ENCODE data around the gene CCDC32. TPM values are rescaled to one million over a fixed set of nuclear protein-coding genes. Genes with fewer than 3 reads are reported as not detected.

Gene CCDC32
- total and polyA plus RNA-seq, 2 of the 13 experiments (the other 11 are each of a cell fraction or from before 2014, with no cell fraction given): 10.8 to 23.2 TPM

GRCh38 chr15:40594429-40594836 lies 29.6 kb upstream of the CCDC32 start (continued):
- TF ChIP-seq ZGPAT (CRISPR knock-in tag; IDR thresholded peaks at IDR 0.05): no peak
- TF ChIP-seq GABPA (IDR thresholded peaks at IDR 0.05; ENCODE audit: low read depth, low read length): no peak
- no peak for TF ChIP-seq GABPA (CRISPR knock-in tag; IDR thresholded peaks at IDR 0.05; ENCODE audit: low read depth)
- no peak for TF ChIP-seq ZBTB42 (CRISPR knock-in tag; IDR thresholded peaks at IDR 0.05)
- peak; percentile 40; the same call in 1 of the 2 replicates for TF ChIP-seq ZNF891 (CRISPR knock-in tag; IDR thresholded peaks at IDR 0.05)
- TF ChIP-seq FOXA3 (CRISPR knock-in tag; IDR thresholded peaks at IDR 0.05): no peak
- no peak for TF ChIP-seq NR1H2 (CRISPR knock-in tag; IDR thresholded peaks at IDR 0.05; ENCODE audit: borderline replicate concordance, low read depth)
- TF ChIP-seq ZNF484 (CRISPR knock-in tag; IDR thresholded peaks at IDR 0.05; ENCODE audit: borderline replicate concordance, low read depth): no peak
- TF ChIP-seq RNF2 (conservative IDR thresholded peaks at IDR 0.05; ENCODE audit: low read depth): no peak
- no peak for TF ChIP-seq BCL6 (CRISPR knock-in tag; IDR thresholded peaks at IDR 0.05)
- no peak for TF ChIP-seq HMG20B (CRISPR knock-in tag; conservative IDR thresholded peaks at IDR 0.05)
- no peak for TF ChIP-seq ZNF224 (CRISPR knock-in tag; IDR thresholded peaks at IDR 0.05)
- no peak for TF ChIP-seq CREBL2 (CRISPR knock-in tag; IDR thresholded peaks at IDR 0.05; ENCODE audit: borderline replicate concordance)
- no peak for TF ChIP-seq MXD4 (CRISPR knock-in tag; IDR thresholded peaks at IDR 0.05)
- TF ChIP-seq SAFB2 (CRISPR knock-in tag; IDR thresholded peaks at IDR 0.05; ENCODE audit: borderline replicate concordance, low read depth): no peak
- no peak for TF ChIP-seq CEBPB (IDR thresholded peaks at IDR 0.05; ENCODE audit: borderline replicate concordance, low read depth, low read length)
- peak; percentile 8; the same call in 1 of the 2 replicates for TF ChIP-seq SAP130 (CRISPR knock-in tag; IDR thresholded peaks at IDR 0.05; ENCODE audit: low read depth)
- TF ChIP-seq MLLT10 (CRISPR knock-in tag; IDR thresholded peaks at IDR 0.05): no peak
- TF ChIP-seq STAT5B (CRISPR knock-in tag; IDR thresholded peaks at IDR 0.05): no peak
- TF ChIP-seq NBN (conservative IDR thresholded peaks at IDR 0.05): no peak
- TF ChIP-seq KAT2B (IDR thresholded peaks at IDR 0.05; ENCODE audit: borderline replicate concordance, low read depth, low read length): no peak
- no peak for TF ChIP-seq ZNF724P (CRISPR knock-in tag; IDR thresholded peaks at IDR 0.05; ENCODE audit: borderline replicate concordance)
- no peak for TF ChIP-seq SOX13 (IDR thresholded peaks at IDR 0.05)
- TF ChIP-seq SOX13 (CRISPR knock-in tag; conservative IDR thresholded peaks at IDR 0.05 in 1 of 2, IDR thresholded peaks at IDR 0.05 in 1 of 2): no peak
- TF ChIP-seq, protein P1, sequence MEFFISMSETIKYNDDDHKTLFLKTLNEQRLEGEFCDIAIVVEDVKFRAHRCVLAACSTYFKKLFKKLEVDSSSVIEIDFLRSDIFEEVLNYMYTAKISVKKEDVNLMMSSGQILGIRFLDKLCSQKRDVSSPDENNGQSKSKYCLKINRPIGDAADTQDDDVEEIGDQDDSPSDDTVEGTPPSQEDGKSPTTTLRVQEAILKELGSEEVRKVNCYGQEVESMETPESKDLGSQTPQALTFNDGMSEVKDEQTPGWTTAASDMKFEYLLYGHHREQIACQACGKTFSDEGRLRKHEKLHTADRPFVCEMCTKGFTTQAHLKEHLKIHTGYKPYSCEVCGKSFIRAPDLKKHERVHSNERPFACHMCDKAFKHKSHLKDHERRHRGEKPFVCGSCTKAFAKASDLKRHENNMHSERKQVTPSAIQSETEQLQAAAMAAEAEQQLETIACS (CRISPR knock-in tag; IDR thresholded peaks at IDR 0.05): no peak
- no peak for TF ChIP-seq ZMYM3 (CRISPR knock-in tag; IDR thresholded peaks at IDR 0.05)
- TF ChIP-seq EED (CRISPR knock-in tag; IDR thresholded peaks at IDR 0.05): peak; percentile 62; the same call in 1 of the 2 replicates
- no peak for TF ChIP-seq ZNF580 (CRISPR knock-in tag; IDR thresholded peaks at IDR 0.05; ENCODE audit: borderline replicate concordance, low read depth)
- no peak for TF ChIP-seq SNRNP70 (IDR thresholded peaks at IDR 0.05; ENCODE audit: low read depth, low read length)
- TF ChIP-seq HNRNPLL (IDR thresholded peaks at IDR 0.05; ENCODE audit: low read depth, low read length, poor library complexity, severe bottlenecking): peak; percentile 67
- TF ChIP-seq RFX5 (IDR thresholded peaks at IDR 0.05; ENCODE audit: low read depth, low read length): no peak
- TF ChIP-seq HDAC1 (CRISPR knock-in tag; IDR thresholded peaks at IDR 0.05): peak; percentile 42
- no peak for TF ChIP-seq HCFC1 (IDR thresholded peaks at IDR 0.05; ENCODE audit: low read depth, low read length)
- TF ChIP-seq ETV6 (CRISPR knock-in tag; conservative IDR thresholded peaks at IDR 0.05): 0 out of 2 replicates have a peak, but pooled peaks have one; percentile 35
